Measurements from ENCODE around the gene UHRF1.

The UHRF1 gene

DNA sequence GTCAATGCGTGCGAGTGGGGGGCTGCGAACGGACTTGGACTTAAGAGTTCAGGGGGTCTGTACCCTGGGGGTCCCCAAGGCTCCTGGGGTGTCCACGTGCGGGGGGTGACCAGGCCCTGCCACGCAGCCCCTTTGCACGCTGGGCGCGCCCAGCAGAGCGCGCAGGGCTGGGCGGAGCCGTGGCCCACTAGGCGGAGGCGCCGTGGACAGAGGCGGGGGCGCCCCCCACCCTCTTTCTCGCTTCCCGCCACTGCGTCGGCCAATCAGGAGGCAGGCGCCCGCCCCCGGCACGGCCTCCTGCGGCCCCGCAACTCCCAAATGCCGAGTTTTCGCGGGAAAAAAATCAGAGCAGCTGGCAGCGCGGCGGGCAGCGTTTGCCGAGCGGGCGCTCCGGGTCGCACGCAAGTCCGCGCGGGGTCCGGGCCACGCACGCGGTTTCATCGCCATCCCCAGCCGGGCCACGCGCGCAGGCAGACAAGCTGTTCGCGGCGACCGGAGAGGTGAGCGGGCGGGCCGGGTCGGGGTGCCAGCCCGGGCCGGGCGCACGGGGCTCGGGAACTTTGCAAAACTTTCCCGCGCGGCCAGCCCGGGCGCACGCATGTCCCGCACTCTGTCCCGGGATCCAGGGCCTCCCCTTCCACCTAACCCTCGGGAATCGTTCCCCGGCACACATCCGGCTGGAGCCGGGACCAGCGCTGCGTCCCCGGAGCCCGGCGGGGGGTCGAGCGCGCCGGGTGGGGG lies at the start of gene UHRF1:
Gene UHRF1 (plus strand): TSS at position 346 of the 741 bp plus-strand sequence. CDS start 1,385 bp downstream, outside the sequence.
- DNase-seq (ENCODE audit: extremely low read depth, insufficient read length), result peak; percentile 83
- Histone ChIP-seq H3K27me3 (replicated peaks; ENCODE audit: control insufficient read depth, insufficient read depth, low read length) (no peaks in the 10 kb centered on the region), H3K4me3 (replicated peaks; ENCODE audit: low read depth, low read length) (peak within 1 kb of the TSS; percentile 74), H3K36me3 (ENCODE audit: control insufficient read depth, insufficient read depth, low read length) (no peaks in the 10 kb centered on the region; the same call in 1 of the 2 replicates)
- TF ChIP-seq CTCF (IDR thresholded peaks at IDR 0.05; ENCODE audit: insufficient read depth, low read length, poor library complexity, severe bottlenecking), result no peak

GRCh38 chr19:4859697-4860096 lies 49.6 kb upstream of the UHRF1 start:
- H3K4me3 ChIP-seq (replicated peaks; ENCODE audit: low read depth, low read length), result no peak overlapping the region
- no peak for DNase-seq (ENCODE audit: extremely low read depth, insufficient read length)
- TF ChIP-seq CTCF (IDR thresholded peaks at IDR 0.05; ENCODE audit: insufficient read depth, low read length, poor library complexity, severe bottlenecking), result no peak
- no peaks in the 10 kb centered on the region for H3K27me3 ChIP-seq (replicated peaks; ENCODE audit: control insufficient read depth, insufficient read depth, low read length)
- H3K36me3 ChIP-seq (ENCODE audit: control insufficient read depth, insufficient read depth, low read length), result peaks cover 18% of the 10 kb centered on the region

DNA sequence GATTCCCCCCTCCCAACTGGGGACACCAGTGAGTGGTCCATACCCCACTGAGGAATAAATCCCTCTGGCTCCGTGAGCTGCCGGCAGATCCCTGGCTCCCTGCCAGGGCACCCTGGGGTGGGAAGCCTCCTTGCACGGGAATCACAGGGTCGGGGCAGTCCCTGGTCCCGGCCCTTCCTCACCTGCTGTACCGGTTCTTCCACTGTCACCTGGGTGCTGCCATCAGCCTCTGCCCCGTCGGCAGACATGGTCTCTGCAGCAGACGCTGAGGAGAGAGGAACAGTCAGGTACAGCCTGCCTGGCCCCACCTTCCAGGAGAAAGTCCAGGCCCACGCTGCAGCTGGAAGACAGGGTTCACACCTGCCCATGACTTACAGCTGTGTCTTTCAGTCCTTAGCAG lies 48.2 kb upstream of the UHRF1 start:
- no peaks in the 10 kb centered on the region for H3K27me3 ChIP-seq (replicated peaks; ENCODE audit: control insufficient read depth, insufficient read depth, low read length)
- TF ChIP-seq CTCF (IDR thresholded peaks at IDR 0.05; ENCODE audit: insufficient read depth, low read length, poor library complexity, severe bottlenecking), result no peak
- peaks cover 14% of the 10 kb centered on the region for H3K36me3 ChIP-seq (ENCODE audit: control insufficient read depth, insufficient read depth, low read length)
- DNase-seq (ENCODE audit: extremely low read depth, insufficient read length), result no peak
- H3K4me3 ChIP-seq (replicated peaks; ENCODE audit: low read depth, low read length), result no peak overlapping the region

- TF ChIP-seq CTCF (IDR thresholded peaks at IDR 0.05; ENCODE audit: insufficient read depth, low read length, poor library complexity, severe bottlenecking), result no peak
- Histone ChIP-seq H3K36me3 (ENCODE audit: control insufficient read depth, insufficient read depth, low read length) (no peaks in the 10 kb centered on the region; the same call in 1 of the 2 replicates), H3K27me3 (replicated peaks; ENCODE audit: control insufficient read depth, insufficient read depth, low read length) (no peaks in the 10 kb centered on the region), H3K4me3 (replicated peaks; ENCODE audit: low read depth, low read length) (peak overlapping the region; percentile 90)
- peak; percentile 61 for DNase-seq (ENCODE audit: extremely low read depth, insufficient read length)
Observed at GRCh38 chr19:4866595-4867424, 42.5 kb upstream of the UHRF1 start.

GRCh38 chr19:4867534-4868285 lies 41.6 kb upstream of the UHRF1 start, which contains the start of gene PLIN3:
Gene PLIN3 (minus strand): TSS chr19:4867667. CDS start chr19:4861394, 6,273 bp downstream.
- Histone ChIP-seq H3K4me3 (replicated peaks; ENCODE audit: low read depth, low read length) (peak within 1 kb of the TSS; percentile 90), H3K27me3 (replicated peaks; ENCODE audit: control insufficient read depth, insufficient read depth, low read length) (no peaks in the 10 kb centered on the region), H3K36me3 (ENCODE audit: control insufficient read depth, insufficient read depth, low read length) (no peaks in the 10 kb centered on the region)
- peak; percentile 94 for DNase-seq (ENCODE audit: extremely low read depth, insufficient read length)
- no peak for TF ChIP-seq CTCF (IDR thresholded peaks at IDR 0.05; ENCODE audit: insufficient read depth, low read length, poor library complexity, severe bottlenecking)
